ENCODE measurements around the gene GMPR2.
"Not testable (repeated sequence)": the region's sequence is repeated elsewhere in the genome, so short reads cannot be mapped to it uniquely, and the experiment has no call there.

The GMPR2 gene

DNA sequence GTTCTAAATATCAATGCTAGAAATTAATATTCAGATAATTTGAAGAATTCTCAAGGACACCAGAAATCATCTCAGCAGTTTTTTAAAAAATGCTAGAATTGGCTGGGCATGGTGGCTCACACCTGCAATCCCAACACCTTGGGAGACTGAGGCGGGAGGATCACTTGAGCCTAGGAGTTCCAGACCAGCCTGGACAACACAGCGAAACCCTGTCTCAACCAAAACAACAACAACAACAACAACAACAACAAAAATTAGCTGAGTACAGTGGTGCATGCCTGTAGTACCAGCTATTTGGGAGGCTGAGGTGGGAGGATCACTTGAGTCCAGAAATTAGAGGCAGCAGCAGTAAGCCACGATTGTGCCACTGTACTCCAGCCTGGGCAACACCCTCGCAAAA, 13.6 kb upstream of the GMPR2 start:
- peaks cover 21 to 22% of the 10 kb centered on the region in 2 experiments for H3K4me1 ChIP-seq (ENCODE audit: control insufficient read depth in 1 of 2, insufficient read depth in 1 of 2, low read depth in 1 of 2, low read length in 1 of 2)
- no peak overlapping the region for H3K27ac ChIP-seq
- no peaks in the 10 kb centered on the region for H3K9me3 ChIP-seq
- H3K4me3 ChIP-seq (ENCODE audit: low read depth in 1 of 2, low read length in 1 of 2), result no peak overlapping the region
- peaks cover 6% of the 10 kb centered on the region for H3K36me3 ChIP-seq
- TF ChIP-seq, protein P1, sequence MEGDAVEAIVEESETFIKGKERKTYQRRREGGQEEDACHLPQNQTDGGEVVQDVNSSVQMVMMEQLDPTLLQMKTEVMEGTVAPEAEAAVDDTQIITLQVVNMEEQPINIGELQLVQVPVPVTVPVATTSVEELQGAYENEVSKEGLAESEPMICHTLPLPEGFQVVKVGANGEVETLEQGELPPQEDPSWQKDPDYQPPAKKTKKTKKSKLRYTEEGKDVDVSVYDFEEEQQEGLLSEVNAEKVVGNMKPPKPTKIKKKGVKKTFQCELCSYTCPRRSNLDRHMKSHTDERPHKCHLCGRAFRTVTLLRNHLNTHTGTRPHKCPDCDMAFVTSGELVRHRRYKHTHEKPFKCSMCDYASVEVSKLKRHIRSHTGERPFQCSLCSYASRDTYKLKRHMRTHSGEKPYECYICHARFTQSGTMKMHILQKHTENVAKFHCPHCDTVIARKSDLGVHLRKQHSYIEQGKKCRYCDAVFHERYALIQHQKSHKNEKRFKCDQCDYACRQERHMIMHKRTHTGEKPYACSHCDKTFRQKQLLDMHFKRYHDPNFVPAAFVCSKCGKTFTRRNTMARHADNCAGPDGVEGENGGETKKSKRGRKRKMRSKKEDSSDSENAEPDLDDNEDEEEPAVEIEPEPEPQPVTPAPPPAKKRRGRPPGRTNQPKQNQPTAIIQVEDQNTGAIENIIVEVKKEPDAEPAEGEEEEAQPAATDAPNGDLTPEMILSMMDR (IDR thresholded peaks at IDR 0.05), result no peak
- H3K27me3 ChIP-seq, result no peaks in the 10 kb centered on the region

DNA sequence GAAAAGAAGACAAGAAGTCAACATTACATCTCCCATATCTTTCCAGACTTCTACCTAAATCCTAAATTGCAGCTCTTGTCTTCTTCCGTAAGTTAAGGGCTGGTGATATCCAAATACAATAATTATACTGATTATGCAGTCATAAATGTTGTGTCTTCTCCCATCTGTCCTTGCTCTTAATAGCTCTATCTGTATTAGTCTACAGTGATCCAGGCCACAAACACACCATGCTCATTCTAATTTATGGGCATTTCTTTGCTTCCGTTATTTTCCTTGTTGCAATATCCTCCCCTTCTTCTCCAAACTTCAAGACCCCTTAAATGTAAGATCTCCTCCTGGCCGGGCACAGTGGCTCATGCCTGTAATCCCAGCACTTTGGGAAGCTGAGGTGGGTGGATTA, 13.2 kb upstream of the GMPR2 start:
- Histone ChIP-seq H3K9me3 (no peaks in the 10 kb centered on the region), H3K27me3 (no peaks in the 10 kb centered on the region), H3K27ac (no peak overlapping the region), H3K4me1 (ENCODE audit: control insufficient read depth in 1 of 2, insufficient read depth in 1 of 2, low read depth in 1 of 2, low read length in 1 of 2) (peaks cover 17 to 18% of the 10 kb centered on the region in 2 experiments), H3K36me3 (peaks cover 6% of the 10 kb centered on the region), H3K4me3 (ENCODE audit: low read depth in 1 of 2, low read length in 1 of 2) (no peak overlapping the region)
- TF ChIP-seq, protein P1 (IDR thresholded peaks at IDR 0.05), result no peak

DNA sequence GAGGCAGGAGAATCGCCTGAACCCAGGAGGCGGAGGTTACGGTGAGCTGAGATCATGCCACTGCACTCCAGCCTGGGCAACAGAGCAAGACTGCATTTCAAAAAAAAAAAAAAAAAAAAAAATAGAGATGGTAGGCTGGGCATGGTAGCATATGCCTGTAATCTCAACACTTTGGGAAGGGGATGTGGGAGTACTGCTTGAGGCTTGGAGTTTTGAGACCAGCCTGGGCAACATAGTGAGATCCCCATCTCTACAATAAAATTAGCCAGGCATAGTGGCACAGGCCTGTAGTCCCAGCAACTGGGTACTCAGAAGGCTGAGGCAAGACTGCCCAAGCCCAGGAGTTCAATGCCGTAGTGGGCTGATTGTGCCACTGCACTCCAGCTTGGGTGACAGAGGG, 9.7 kb upstream of the GMPR2 start:
- H3K4me3 ChIP-seq (ENCODE audit: low read depth in 1 of 2, low read length in 1 of 2); H3K4me1 ChIP-seq (ENCODE audit: control insufficient read depth in 1 of 2, insufficient read depth in 1 of 2, low read depth in 1 of 2, low read length in 1 of 2); H3K9me3 ChIP-seq; H3K27me3 ChIP-seq; H3K27ac ChIP-seq: not testable (repeated sequence)
- H3K36me3 ChIP-seq, result peaks cover 11% of the 10 kb centered on the region

DNA sequence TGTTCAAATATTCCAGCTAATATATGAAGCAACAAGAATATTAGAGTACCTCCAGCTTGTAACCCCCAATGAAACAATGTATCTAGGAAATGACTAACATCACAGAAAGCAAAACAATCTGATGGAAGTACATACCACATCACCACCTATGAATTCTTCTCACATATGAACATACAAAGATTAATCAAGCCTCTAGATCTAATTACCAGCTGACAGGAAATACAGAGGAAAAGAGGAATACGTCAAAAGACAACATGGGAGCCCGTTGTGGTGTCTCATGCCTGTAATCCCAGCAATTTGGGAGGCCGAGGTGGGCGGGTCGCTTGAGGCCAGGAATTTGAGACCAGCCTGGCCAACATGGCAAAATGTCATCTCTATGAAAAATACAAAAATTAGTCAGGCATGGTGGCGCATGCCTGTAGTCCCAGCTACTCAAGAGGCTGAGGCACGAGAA, 8.1 kb upstream of the GMPR2 start:
- Histone ChIP-seq H3K27me3 (no peaks in the 10 kb centered on the region), H3K4me1 (ENCODE audit: control insufficient read depth in 1 of 2, insufficient read depth in 1 of 2, low read depth in 1 of 2, low read length in 1 of 2) (peaks cover 0 to 2% of the 10 kb centered on the region in 2 experiments), H3K27ac (no peak overlapping the region), H3K4me3 (ENCODE audit: low read depth in 1 of 2, low read length in 1 of 2) (no peak overlapping the region), H3K9me3 (no peaks in the 10 kb centered on the region), H3K36me3 (peaks cover 10% of the 10 kb centered on the region)
- TF ChIP-seq, protein P1 (IDR thresholded peaks at IDR 0.05), result no peak

DNA sequence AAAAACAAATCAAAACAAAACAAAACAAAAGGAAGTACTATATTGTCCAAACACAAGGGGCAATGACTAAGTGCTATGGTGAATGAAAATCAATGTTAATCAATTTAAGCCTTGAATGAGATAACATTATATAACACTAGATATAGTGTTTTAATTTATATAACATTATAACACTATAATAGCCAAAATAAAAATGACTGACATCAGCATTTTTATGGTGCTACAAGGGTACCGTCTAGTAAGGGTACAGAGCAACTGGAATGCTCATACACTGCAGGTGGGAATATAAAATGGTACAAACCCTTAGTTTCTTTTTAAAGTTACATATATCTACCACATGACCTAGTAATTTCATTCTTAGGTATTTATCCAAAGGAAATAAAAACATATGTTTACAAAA, 6.3 kb upstream of the GMPR2 start:
- H3K36me3 ChIP-seq, result peaks cover 10% of the 10 kb centered on the region
- no peaks in the 10 kb centered on the region for H3K27me3 ChIP-seq
- H3K4me3 ChIP-seq (ENCODE audit: low read depth in 1 of 2, low read length in 1 of 2), result no peak overlapping the region
- H3K9me3 ChIP-seq, result no peaks in the 10 kb centered on the region
- peaks cover 7% of the 10 kb centered on the region in 2 experiments for H3K4me1 ChIP-seq (ENCODE audit: control insufficient read depth in 1 of 2, insufficient read depth in 1 of 2, low read depth in 1 of 2, low read length in 1 of 2)
- no peak overlapping the region for H3K27ac ChIP-seq
- TF ChIP-seq, protein P1 (IDR thresholded peaks at IDR 0.05), result no peak

DNA sequence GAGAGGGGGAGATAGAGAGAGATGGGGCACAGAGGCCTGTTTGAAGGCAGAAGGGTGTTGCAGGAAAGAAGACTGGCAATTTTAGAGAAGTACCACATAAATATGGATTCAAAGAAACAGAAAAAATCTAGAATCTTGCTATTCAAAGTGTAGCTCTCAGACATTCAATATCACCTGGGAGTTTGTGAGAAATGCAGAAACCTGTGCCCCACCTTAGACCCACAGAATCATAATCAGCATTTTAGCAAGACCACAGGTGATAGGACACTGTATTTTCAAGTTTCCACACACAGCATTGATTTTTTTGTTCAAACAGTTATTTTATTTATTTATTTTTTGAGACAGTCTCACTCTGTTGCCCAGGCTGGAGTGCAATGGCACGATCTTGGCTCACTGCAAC, 3.8 kb upstream of the GMPR2 start:
- no peaks in the 10 kb centered on the region for H3K27me3 ChIP-seq
- TF ChIP-seq, protein P1 (IDR thresholded peaks at IDR 0.05), result no peak
- H3K9me3 ChIP-seq, result no peaks in the 10 kb centered on the region
- H3K36me3 ChIP-seq, result peaks cover 10% of the 10 kb centered on the region
- no peak overlapping the region for H3K27ac ChIP-seq
- peaks cover 26% of the 10 kb centered on the region in 2 experiments for H3K4me1 ChIP-seq (ENCODE audit: control insufficient read depth in 1 of 2, insufficient read depth in 1 of 2, low read depth in 1 of 2, low read length in 1 of 2)
- H3K4me3 ChIP-seq (ENCODE audit: low read depth in 1 of 2, low read length in 1 of 2), result no peak overlapping the region

Data from neutrophil (primary cell).